Activated CD8-positive, alpha-beta memory T cell treated with anti-CD3 and anti-CD28 coated beads, Interleukin-2, amount 50 U/mL, for 48 hours (primary cell): ENCODE measurements around the gene GNL3L.
"Not testable (repeated sequence)": the region's sequence is repeated elsewhere in the genome, so short reads cannot be mapped to it uniquely, and the experiment has no call there.

Experiments used
- DNase-seq: peaks from one replicate; pipeline ENCODE4 v3.0.0-alpha.2; 2020

Gene GNL3L

DNA sequence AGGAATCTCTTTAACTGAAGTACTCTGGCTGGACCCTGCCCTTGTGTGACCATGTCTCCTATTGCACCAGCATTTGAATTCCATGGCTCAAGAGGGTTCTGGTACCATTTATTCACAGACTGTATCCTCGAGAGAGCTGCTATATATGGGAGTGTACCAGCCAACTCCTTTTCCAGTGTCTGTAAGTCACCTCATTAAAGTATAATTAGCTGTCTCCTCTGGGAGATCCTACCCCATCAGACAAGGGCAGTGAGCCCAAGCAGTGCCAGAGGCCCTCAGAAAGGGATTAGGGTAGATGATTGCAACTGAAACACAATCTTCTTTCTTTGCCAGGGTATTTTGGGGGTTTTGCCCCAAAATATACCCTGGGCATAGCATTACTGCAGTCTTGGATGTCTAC is 31.6 kb downstream of the GNL3L start:
- DNase-seq: no peak

DNA sequence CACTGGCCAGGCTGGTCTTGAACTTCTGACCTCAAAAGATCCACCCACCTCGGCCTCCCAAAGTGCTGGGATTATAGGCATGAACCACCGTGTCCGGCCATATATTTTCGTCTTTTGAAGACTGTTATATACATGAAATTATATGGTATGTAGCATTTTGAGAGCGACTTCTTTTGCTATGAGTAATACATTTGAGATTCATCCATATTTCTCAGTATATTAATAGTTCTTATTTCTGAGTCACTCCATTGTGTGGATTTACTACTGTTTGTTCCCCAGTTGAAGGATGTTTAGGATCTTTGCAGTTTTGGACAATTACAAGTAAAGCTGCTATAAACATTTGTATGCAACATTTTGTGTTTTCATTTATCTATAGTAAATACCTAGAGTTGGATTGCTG is 34.9 kb downstream of the GNL3L start:
- DNase-seq: no peak

DNA sequence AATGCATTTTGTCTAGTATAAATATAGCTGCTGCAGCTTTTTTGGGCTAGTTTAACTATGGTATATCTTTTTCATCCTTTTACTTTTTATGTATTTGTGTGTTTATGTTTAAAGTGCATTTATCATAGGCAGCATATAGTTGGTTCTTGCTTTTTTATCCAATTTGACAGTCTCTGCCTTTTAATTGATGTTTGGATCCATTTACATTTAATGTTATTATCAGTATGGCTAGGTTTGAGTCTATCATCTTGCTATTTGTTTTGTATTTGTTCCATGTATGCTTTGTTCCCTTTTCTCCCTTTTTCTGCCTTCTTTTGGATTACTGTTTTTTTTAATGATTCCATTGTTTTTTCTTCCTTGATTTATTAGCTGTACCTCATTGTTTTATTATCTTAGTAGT is 40.3 kb downstream of the GNL3L start:
- DNase-seq: no peak

DNA sequence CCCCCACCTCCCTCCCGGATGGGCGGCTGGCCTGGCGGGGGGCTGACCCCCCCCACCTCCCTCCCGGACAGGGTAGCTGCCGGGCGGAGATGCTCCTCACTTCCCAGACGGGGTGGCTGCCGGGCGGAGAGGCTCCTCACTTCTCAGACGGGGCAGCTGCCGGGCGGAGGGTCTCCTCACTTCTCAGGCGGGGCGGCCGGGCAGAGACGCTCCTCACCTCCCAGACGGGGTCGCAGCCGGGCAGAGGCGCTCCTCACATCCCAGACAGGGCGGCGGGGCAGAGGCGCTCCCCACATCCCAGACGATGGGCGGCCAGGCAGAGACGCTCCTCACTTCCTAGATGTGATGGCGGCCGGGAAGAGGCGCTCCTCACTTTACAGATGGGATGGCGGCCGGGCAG is 42.6 kb downstream of the GNL3L start:
- not testable (repeated sequence) for DNase-seq

DNA sequence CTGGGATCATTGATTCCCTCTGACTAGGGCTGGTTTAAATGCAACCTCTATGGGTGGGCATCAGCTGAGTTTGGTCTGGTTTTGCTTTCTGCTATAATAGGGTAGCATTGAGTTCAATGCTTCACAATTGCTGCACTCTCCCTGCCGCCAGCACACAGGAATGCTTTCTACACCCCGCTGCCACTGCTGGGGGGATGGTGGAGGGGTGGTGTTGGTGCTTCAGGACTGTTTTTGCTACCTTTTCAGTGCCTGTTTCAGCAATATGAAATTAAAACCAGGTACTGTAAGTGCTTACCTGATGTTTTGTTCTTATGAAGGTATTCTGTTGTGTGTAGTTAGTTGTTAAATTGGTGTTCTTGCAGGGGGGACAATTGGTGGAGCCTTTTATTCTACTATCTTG is 67.7 kb downstream of the GNL3L start:
- DNase-seq: no peak

DNA sequence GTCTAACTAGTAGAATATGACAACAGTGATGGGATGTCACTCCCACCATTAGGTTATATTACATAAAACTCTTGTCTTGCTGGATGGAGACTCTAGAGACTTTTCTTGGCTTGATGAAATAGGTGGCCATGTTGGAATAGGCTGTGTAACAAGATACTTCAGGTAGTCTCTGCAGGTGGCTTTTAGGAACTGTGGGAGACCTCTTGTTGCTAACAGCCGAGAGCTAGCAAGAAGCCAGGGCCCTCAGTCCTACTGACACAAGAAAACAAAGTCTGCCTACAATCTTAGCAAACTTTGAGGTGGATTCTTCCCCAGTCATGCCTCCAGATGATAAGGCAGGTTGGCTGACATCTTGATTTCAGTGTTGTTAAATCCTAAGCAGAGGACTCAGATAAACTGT is 72.5 kb downstream of the GNL3L start:
- no peak for DNase-seq
